ENCODE data around the gene PIP4K2A.

DNA sequence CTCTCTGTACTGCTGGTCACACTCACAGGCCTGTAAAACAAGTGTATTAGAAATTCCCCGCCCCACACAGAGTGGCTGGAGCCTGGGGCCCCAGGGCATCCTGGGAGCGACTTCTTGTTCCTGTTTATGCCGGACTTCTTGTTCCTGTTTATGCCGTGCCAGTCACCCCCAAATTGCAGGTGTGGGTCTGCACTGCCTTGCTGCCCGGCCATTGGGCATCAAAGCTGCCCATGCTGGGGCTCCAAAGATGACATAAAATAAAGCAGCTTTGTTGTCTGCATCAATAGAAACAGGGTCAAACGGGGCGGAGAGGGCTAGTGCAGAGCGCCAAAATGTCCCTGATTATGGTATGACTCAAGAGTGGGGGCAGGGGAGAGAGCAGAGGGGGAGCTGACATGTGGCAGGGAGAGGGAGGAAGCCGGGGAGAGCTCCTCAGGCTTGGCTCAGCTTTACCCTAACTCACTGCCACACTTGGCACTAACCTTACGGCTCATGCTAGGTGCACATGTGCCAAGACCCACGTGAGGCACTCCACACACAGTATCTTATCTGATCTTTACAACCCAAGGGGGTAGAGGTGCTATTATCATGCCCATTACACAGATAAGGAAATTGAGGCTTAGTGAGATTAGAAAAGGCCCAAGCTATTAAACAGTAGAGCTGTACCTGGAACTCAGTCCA is 98.4 kb downstream of the PIP4K2A start:
- TF ChIP-seq, protein P1, sequence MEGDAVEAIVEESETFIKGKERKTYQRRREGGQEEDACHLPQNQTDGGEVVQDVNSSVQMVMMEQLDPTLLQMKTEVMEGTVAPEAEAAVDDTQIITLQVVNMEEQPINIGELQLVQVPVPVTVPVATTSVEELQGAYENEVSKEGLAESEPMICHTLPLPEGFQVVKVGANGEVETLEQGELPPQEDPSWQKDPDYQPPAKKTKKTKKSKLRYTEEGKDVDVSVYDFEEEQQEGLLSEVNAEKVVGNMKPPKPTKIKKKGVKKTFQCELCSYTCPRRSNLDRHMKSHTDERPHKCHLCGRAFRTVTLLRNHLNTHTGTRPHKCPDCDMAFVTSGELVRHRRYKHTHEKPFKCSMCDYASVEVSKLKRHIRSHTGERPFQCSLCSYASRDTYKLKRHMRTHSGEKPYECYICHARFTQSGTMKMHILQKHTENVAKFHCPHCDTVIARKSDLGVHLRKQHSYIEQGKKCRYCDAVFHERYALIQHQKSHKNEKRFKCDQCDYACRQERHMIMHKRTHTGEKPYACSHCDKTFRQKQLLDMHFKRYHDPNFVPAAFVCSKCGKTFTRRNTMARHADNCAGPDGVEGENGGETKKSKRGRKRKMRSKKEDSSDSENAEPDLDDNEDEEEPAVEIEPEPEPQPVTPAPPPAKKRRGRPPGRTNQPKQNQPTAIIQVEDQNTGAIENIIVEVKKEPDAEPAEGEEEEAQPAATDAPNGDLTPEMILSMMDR (conservative IDR thresholded peaks at IDR 0.05; ENCODE audit: low read length) = no peak
- no peak for TF ChIP-seq EZH2phosphoT487 (IDR thresholded peaks at IDR 0.05; ENCODE audit: borderline replicate concordance)

Measured in Loucy (cell line).